HG02798 (cell line): ENCODE data around the gene GLCCI1.
A peak's percentile ranks its signal among the peaks of the same experiment; 100 is the strongest.

Experiments
- ATAC-seq: cut with Tn5 transposase; IDR thresholded peaks from one replicate; pipeline ENCODE4 v1.9.1; 2021; ENCODE audit warnings: mild to moderate bottlenecking; ENCODE audit not compliant: unreplicated experiment, poor library complexity

Gene GLCCI1

DNA sequence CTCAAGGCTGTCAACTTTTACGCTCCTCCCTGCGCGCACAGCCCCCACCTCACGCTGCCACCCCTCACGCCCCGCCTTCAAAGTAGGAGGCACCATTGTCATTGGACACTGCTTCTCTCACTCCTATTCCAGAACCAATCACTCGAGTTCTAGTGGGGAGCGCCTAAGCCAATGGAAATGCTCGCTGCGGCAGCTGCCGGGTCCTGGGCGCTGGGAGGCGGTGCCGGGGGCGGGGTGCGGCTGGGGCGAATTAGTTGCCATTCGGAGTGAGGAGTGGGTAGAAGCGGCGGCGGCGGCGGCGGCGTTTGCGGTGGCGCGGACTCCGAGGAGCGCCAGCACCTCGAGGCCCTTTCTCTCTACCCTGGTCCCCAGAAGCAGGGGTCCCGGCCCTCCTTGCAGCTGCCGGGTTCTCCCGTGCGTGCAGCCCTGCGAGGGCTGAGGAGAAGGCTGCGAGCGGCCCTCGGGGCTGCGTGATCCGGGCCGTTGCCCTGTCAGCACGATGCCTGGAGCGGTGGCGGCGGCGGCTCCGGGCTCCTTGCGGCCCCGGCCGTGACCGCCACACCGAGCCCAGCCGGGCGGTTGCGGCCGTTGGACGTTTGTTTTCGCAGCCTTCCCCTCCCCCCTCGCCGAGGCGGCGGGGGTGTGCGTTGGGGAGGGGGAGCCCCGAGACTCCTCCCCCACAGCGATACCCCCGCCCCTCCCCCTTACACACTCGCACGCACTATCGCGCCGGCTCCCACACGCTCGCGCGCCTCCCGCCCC, at the start of gene GLCCI1:
Gene GLCCI1, plus strand, starts transcription at position 253 of the 762 bp plus-strand sequence. CDS start 555 bp downstream, outside the sequence.
- peak; percentile 85 for ATAC-seq

DNA sequence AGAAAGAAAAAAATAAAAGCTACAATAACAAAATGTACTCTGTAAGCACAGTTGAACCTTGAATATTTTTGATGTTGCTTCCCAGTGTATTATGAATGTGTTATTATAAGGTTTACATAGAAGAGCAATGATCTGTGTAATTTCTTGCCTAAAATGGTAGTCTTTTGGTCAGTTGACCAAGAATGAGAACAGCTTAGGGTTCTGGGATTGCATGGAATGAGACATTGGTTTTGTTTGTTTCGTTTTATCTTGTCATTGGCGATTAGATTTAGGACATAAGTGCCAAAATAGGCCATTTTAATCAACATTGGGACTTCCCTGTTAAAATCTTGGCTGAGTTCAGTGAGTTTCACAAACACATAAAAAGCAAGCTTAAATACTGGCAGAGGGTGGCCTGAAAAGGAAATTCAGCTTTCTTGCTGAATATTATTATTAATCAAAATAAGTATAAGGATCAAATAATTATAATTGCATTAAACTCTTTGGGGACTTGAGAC, 49.1 kb upstream of the GLCCI1 start:
- ATAC-seq = peak; percentile 29

DNA sequence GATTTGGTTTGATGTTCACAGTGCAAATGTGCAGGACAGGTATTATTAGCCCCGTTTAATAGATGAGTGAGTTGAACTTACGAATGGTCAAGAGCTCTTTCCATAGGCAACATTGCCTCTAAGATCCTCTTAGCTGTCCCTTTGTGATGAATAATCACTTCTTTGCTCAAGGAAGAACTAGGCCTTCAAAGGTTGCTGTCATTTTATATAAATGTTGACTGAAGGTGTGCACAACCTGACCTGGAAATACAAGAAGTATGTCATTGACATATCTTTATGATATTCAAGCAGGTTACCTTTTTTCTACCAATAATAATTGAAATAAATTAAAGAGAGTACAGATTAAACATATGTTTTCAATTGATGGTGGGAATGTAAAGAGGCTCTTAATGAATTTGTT, 48.5 kb upstream of the GLCCI1 start:
- ATAC-seq = no peak

GRCh38 chr7:7920481-7920880, 48.1 kb upstream of the GLCCI1 start:
- peak; percentile 88 for ATAC-seq

- no peak for ATAC-seq
Observed at GRCh38 chr7:7921830-7922229, 46.8 kb upstream of the GLCCI1 start.

- ATAC-seq = no peak
Observed at GRCh38 chr7:7922684-7923385, 45.8 kb upstream of the GLCCI1 start.

GRCh38 chr7:7923818-7924217, 44.8 kb upstream of the GLCCI1 start:
- ATAC-seq = no peak

DNA sequence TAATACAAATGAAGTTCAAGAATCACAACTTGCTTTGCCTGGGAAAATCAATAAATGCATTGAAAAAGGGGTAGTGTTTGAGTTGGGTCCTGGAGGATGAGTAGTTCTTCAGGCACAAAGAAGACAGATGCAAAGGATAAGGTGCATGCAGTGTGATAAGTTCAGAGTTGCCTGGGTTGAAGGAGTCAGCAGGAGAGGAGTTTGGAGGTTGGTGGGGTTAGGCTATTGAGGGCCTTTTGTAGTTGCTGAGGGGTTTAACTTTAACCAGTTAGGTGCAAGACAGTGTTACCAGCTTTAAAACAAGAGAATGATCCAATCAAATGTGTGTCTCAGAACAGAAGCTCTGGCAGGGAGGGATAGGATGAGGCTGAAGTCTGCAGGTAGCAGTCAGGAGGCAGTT, 44.3 kb upstream of the GLCCI1 start:
- ATAC-seq = no peak

- no peak for ATAC-seq
Observed at GRCh38 chr7:7931626-7932025, 37.0 kb upstream of the GLCCI1 start.

GRCh38 chr7:7932553-7932952, 36.0 kb upstream of the GLCCI1 start:
- ATAC-seq = no peak

GRCh38 chr7:7933915-7934526, 34.6 kb upstream of the GLCCI1 start:
- ATAC-seq = no peak

- ATAC-seq = no peak
Observed at GRCh38 chr7:7934945-7935344, 33.7 kb upstream of the GLCCI1 start.

DNA sequence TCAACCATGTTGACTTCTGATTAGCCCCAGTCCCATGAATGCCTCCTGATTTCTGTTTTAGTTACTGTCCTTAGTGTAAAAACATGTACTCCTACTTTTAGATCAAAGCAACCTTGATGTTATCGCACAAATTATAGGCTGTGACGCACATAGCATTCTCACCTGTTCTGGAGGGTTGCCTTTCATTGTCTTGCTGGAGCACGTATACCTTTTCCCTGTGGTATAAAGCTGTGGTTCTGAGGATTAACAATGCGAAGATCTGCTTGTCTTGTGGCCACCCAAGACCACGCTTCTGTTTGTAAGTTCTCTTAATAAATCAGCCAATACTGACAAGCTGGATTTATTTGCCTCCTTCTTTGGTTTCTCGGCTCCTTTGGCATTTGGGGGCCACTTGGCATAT, 30.1 kb upstream of the GLCCI1 start:
- ATAC-seq = no peak

- no peak for ATAC-seq
Observed at GRCh38 chr7:7943951-7944350, 24.6 kb upstream of the GLCCI1 start.

GRCh38 chr7:7944619-7945282, 23.8 kb upstream of the GLCCI1 start:
- peak; percentile 90 for ATAC-seq

DNA sequence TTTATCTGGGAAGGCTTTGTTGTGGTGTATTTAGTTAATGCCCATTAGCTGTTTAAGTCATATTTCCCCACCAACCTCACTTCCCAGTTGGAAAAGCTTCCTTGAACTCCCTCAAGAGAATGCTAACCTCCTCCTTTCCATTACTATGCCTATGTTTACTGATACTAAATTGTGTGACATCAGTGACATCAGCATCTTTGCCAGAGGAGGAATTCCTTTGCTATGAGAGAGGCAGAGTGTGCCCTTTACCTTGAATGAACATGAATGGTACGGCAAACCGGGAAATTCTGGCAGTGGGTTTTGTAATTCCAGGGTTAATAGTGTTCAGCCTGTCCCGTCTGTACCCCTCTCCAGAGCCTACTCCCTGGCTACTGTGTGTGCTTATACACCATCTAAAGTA, 22.1 kb upstream of the GLCCI1 start:
- no peak for ATAC-seq

GRCh38 chr7:7948232-7948631, 20.4 kb upstream of the GLCCI1 start:
- no peak for ATAC-seq

DNA sequence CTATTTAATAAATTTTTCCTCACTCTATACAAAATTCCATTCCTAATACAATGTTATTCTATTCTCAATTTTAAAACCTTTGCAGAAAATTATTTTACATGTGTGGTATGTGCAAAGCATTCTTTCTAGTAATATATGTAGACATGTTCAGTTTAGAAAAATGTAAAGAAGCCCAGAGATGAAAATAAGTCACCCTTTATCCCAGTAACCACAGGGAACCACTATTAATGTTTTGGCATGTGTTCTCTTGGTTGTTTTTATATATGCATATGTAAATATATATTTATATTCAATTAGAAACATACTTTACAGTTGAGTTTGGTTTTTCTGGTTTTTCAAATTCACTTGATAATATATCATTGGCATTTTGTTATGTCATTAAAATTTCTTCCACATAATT, 14.8 kb upstream of the GLCCI1 start:
- no peak for ATAC-seq

- ATAC-seq = no peak
Observed at GRCh38 chr7:7956531-7957128, 12.0 kb upstream of the GLCCI1 start.

DNA sequence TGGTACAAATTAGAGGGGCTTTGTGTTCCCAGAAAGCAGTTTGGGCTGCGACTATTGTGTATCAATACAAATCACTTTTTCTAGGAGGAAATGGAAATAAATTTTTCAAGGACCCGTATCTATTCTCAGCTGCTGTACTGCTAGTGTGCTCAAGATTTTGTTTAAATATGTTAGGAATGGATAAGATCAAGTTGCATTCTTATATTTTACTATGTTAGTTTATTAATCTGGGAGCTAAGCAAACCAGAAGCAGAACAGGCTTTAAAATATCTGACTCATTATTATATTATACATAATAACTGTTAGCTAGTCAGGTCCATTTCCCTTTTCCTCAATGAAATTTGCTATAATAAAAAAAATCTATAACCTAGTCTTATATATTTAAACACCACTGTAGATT, 11.1 kb upstream of the GLCCI1 start:
- no peak for ATAC-seq
